Medulla oblongata (tissue), 1 donor: ENCODE measurements around the gene TYW1.
"Not testable (repeated sequence)": the region's sequence is repeated elsewhere in the genome, so short reads cannot be mapped to it uniquely, and the experiment has no call there.

Experiments
- DNase-seq: peaks from one replicate; pipeline ENCODE4 v3.0.0-alpha.2; 2015; ENCODE audit errors: extremely low spot score

TYW1 gene

GRCh38 chr7:67248364-67248763 is 251.7 kb downstream of the TYW1 start:
- DNase-seq = not testable (repeated sequence)

GRCh38 chr7:67251986-67252558 is 255.4 kb downstream of the TYW1 start:
- DNase-seq = no peak

- not testable (repeated sequence) for DNase-seq
Observed at GRCh38 chr7:67255076-67255475, 258.4 kb downstream of the TYW1 start.

- DNase-seq = not testable (repeated sequence)
Observed at GRCh38 chr7:67257779-67258178, 261.1 kb downstream of the TYW1 start.

GRCh38 chr7:67259363-67259762 is 262.7 kb downstream of the TYW1 start:
- not testable (repeated sequence) for DNase-seq

GRCh38 chr7:67260166-67260586 is 263.5 kb downstream of the TYW1 start:
- not testable (repeated sequence) for DNase-seq

GRCh38 chr7:67264000-67264399 is 267.4 kb downstream of the TYW1 start:
- DNase-seq = not testable (repeated sequence)

GRCh38 chr7:67266070-67266469 is 269.4 kb downstream of the TYW1 start:
- not testable (repeated sequence) for DNase-seq

- DNase-seq = no peak
Observed at GRCh38 chr7:67267914-67268313, 271.3 kb downstream of the TYW1 start.

- not testable (repeated sequence) for DNase-seq
Observed at GRCh38 chr7:67269916-67270315, 273.3 kb downstream of the TYW1 start.
